A549 (cell line): Measurements from ENCODE around the gene STRN4.

Experiments
- EP300 ChIP-seq, 2 experiments: fragments of >200 bp; sonication (Bioruptor Twin); formaldehyde crosslinking; IDR thresholded peaks; 2 replicates in 1 of 2; 3 replicates in 1 of 2; pipeline ENCODE4 v1.6.1; 2016 to 2017
- GATA3 ChIP-seq: IDR thresholded peaks from 2 replicates; pipeline ENCODE4 v1.6.1; 2012; ENCODE audit warnings: borderline replicate concordance
- HEYL ChIP-seq: fragments of 250-450 bp; sonication (Bioruptor Pico); IDR thresholded peaks from 2 replicates; pipeline ENCODE4 v1.8.0; 2021; ENCODE audit warnings: mild to moderate bottlenecking, moderate library complexity
- POLR2A ChIP-seq: IDR thresholded peaks from 2 replicates; pipeline ENCODE4 v1.6.1; 2012; ENCODE audit warnings: mild to moderate bottlenecking, low read length
- RAD21 ChIP-seq, 2 experiments: fragments of >200 bp in 1 of 2; sonication (Bioruptor Twin) in 1 of 2; formaldehyde crosslinking in 1 of 2; IDR thresholded peaks in 1 of 2; conservative IDR thresholded peaks in 1 of 2; 2 replicates in 1 of 2; 3 replicates in 1 of 2; pipeline ENCODE4 v1.6.1; 2012 to 2018; ENCODE audit warnings: inconsistent platforms in 1 of 2
- RNF2 ChIP-seq: fragments of 200-600 bp; sonication (generic); IDR thresholded peaks from 2 replicates; pipeline ENCODE4 v1.6.1; 2016; ENCODE audit warnings: low read depth, mild to moderate bottlenecking, antibody characterized with exemption, moderate library complexity, borderline replicate concordance
- SMC3 ChIP-seq: fragments of >200 bp; sonication (Bioruptor Twin); formaldehyde crosslinking; IDR thresholded peaks from 3 replicates; pipeline ENCODE4 v1.6.1; 2018; ENCODE audit warnings: inconsistent platforms
- TF ChIP-seq, protein P1 (sequence below): fragments of >200 bp; sonication (Bioruptor Twin); formaldehyde crosslinking; IDR thresholded peaks from 3 replicates; pipeline ENCODE4 v1.5.1; 2016
- TF ChIP-seq, protein P2 (sequence below): fragments of 150-350 bp; IDR thresholded peaks from 2 replicates; pipeline ENCODE4 v1.6.1; 2014; ENCODE audit warnings: low read depth, mild to moderate bottlenecking, low read length
- TF ChIP-seq, protein P3 (sequence below): fragments of 200-600 bp; sonication (generic); IDR thresholded peaks from 2 replicates; pipeline ENCODE4 v1.6.1; 2016; ENCODE audit warnings: antibody characterized with exemption, mild to moderate bottlenecking, moderate library complexity
- TF ChIP-seq, protein P4 (sequence below): IDR thresholded peaks from 2 replicates; pipeline ENCODE4 v1.6.1; 2012
- TF ChIP-seq, protein P5 (sequence below): fragments of >200 bp; sonication (Bioruptor Twin); formaldehyde crosslinking; IDR thresholded peaks from 3 replicates; pipeline ENCODE4 v1.6.1; 2016

DNA sequence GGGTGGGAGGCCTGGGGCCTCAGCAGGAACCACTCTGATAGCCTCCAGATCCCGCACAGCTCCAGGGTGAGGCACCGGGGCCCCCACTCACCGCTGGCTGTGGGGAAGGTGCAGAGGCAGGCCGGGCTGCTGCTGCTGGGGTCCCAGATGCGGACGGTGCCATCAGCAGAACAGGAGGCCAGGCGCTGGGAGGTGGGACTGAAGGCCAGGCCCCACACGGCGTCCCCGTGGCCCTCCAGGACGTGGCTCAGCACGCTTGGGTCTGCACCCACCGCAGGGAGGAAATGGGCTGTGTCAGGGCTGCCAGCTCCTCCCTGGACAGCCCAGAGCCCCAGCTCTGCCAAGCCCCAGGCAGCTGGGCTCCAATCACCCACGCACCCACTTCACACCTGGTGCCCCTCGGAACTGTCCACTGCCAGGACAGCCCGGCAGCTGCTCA is 23.2 kb downstream of the STRN4 start:
- TF ChIP-seq EP300 (IDR thresholded peaks at IDR 0.05) (no peak), HEYL (CRISPR knock-in tag) (no peak), POLR2A (no peak), GATA3 (no peak), RAD21 (conservative IDR thresholded peaks at IDR 0.05 in 1 of 2, IDR thresholded peaks at IDR 0.05 in 1 of 2) (no peak), SMC3 (no peak), RNF2 (no peak)
- TF ChIP-seq, protein P1, sequence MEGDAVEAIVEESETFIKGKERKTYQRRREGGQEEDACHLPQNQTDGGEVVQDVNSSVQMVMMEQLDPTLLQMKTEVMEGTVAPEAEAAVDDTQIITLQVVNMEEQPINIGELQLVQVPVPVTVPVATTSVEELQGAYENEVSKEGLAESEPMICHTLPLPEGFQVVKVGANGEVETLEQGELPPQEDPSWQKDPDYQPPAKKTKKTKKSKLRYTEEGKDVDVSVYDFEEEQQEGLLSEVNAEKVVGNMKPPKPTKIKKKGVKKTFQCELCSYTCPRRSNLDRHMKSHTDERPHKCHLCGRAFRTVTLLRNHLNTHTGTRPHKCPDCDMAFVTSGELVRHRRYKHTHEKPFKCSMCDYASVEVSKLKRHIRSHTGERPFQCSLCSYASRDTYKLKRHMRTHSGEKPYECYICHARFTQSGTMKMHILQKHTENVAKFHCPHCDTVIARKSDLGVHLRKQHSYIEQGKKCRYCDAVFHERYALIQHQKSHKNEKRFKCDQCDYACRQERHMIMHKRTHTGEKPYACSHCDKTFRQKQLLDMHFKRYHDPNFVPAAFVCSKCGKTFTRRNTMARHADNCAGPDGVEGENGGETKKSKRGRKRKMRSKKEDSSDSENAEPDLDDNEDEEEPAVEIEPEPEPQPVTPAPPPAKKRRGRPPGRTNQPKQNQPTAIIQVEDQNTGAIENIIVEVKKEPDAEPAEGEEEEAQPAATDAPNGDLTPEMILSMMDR: no peak
- TF ChIP-seq, protein P2, sequence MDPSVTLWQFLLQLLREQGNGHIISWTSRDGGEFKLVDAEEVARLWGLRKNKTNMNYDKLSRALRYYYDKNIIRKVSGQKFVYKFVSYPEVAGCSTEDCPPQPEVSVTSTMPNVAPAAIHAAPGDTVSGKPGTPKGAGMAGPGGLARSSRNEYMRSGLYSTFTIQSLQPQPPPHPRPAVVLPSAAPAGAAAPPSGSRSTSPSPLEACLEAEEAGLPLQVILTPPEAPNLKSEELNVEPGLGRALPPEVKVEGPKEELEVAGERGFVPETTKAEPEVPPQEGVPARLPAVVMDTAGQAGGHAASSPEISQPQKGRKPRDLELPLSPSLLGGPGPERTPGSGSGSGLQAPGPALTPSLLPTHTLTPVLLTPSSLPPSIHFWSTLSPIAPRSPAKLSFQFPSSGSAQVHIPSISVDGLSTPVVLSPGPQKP: no peak
- TF ChIP-seq, protein P3, sequence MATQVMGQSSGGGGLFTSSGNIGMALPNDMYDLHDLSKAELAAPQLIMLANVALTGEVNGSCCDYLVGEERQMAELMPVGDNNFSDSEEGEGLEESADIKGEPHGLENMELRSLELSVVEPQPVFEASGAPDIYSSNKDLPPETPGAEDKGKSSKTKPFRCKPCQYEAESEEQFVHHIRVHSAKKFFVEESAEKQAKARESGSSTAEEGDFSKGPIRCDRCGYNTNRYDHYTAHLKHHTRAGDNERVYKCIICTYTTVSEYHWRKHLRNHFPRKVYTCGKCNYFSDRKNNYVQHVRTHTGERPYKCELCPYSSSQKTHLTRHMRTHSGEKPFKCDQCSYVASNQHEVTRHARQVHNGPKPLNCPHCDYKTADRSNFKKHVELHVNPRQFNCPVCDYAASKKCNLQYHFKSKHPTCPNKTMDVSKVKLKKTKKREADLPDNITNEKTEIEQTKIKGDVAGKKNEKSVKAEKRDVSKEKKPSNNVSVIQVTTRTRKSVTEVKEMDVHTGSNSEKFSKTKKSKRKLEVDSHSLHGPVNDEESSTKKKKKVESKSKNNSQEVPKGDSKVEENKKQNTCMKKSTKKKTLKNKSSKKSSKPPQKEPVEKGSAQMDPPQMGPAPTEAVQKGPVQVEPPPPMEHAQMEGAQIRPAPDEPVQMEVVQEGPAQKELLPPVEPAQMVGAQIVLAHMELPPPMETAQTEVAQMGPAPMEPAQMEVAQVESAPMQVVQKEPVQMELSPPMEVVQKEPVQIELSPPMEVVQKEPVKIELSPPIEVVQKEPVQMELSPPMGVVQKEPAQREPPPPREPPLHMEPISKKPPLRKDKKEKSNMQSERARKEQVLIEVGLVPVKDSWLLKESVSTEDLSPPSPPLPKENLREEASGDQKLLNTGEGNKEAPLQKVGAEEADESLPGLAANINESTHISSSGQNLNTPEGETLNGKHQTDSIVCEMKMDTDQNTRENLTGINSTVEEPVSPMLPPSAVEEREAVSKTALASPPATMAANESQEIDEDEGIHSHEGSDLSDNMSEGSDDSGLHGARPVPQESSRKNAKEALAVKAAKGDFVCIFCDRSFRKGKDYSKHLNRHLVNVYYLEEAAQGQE: no peak
- TF ChIP-seq, protein P4, sequence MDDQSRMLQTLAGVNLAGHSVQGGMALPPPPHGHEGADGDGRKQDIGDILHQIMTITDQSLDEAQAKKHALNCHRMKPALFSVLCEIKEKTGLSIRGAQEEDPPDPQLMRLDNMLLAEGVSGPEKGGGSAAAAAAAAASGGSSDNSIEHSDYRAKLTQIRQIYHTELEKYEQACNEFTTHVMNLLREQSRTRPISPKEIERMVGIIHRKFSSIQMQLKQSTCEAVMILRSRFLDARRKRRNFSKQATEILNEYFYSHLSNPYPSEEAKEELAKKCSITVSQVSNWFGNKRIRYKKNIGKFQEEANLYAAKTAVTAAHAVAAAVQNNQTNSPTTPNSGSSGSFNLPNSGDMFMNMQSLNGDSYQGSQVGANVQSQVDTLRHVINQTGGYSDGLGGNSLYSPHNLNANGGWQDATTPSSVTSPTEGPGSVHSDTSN: no peak
- TF ChIP-seq, protein P5, sequence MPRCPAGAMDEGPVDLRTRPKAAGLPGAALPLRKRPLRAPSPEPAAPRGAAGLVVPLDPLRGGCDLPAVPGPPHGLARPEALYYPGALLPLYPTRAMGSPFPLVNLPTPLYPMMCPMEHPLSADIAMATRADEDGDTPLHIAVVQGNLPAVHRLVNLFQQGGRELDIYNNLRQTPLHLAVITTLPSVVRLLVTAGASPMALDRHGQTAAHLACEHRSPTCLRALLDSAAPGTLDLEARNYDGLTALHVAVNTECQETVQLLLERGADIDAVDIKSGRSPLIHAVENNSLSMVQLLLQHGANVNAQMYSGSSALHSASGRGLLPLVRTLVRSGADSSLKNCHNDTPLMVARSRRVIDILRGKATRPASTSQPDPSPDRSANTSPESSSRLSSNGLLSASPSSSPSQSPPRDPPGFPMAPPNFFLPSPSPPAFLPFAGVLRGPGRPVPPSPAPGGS: no peak
